Activated T-helper 1 cell treated with Interleukin-2 at 50 U/mL for 16 hours (primary cell): ENCODE results near the gene CNTNAP2.
"Not testable (repeated sequence)": the region's sequence is repeated elsewhere in the genome, so short reads cannot be mapped to it uniquely, and the experiment has no call there.

Experiments used
- DNase-seq: peaks from one replicate; pipeline ENCODE4 v3.0.0-alpha.2; 2020; ENCODE audit warnings: low read depth

CNTNAP2 gene

GRCh38 chr7:148447221-148447849, 2330.7 kb downstream of the CNTNAP2 start:
- no peak for DNase-seq

- not testable (repeated sequence) for DNase-seq
Observed at GRCh38 chr7:148451526-148451925, 2334.9 kb downstream of the CNTNAP2 start.

- no peak for DNase-seq
Observed at GRCh38 chr7:148456351-148456750, 2339.8 kb downstream of the CNTNAP2 start.

GRCh38 chr7:148457310-148457921, 2340.8 kb downstream of the CNTNAP2 start:
- DNase-seq, result no peak

- DNase-seq, result no peak
Observed at GRCh38 chr7:148458263-148458662, 2341.7 kb downstream of the CNTNAP2 start.

- DNase-seq, result no peak
Observed at GRCh38 chr7:148461392-148462179, 2345.0 kb downstream of the CNTNAP2 start.

GRCh38 chr7:148462774-148463173, 2346.2 kb downstream of the CNTNAP2 start:
- DNase-seq, result not testable (repeated sequence)

GRCh38 chr7:148463210-148463609, 2346.6 kb downstream of the CNTNAP2 start:
- DNase-seq, result no peak

- no peak for DNase-seq
Observed at GRCh38 chr7:148464947-148465346, 2348.3 kb downstream of the CNTNAP2 start.

- DNase-seq, result not testable (repeated sequence)
Observed at GRCh38 chr7:148465441-148465840, 2348.8 kb downstream of the CNTNAP2 start.

GRCh38 chr7:148466120-148466519, 2349.5 kb downstream of the CNTNAP2 start:
- no peak for DNase-seq

- DNase-seq, result no peak
Observed at GRCh38 chr7:148468700-148469098, 2352.1 kb downstream of the CNTNAP2 start.
